HG03558 (cell line): ENCODE measurements around the gene TSR3.

Experiments used
- ATAC-seq: cut with Tn5 transposase; IDR thresholded peaks from one replicate; pipeline ENCODE4 v1.9.1; 2021; ENCODE audit warnings: moderate number of reproducible peaks; ENCODE audit not compliant: unreplicated experiment; ENCODE audit errors: extremely low read depth

Gene TSR3

GRCh38 chr16:1378087-1378803 is 26.6 kb upstream of the TSR3 start:
- ATAC-seq = no peak

GRCh38 chr16:1377406-1378010 is 25.8 kb upstream of the TSR3 start:
- ATAC-seq = no peak

GRCh38 chr16:1375741-1376410 is 24.2 kb upstream of the TSR3 start:
- no peak for ATAC-seq

- no peak for ATAC-seq
These were observed 23.6 kb upstream of the TSR3 start for GRCh38 chr16:1375298-1375640.

- no peak for ATAC-seq
These were observed 23.0 kb upstream of the TSR3 start for GRCh38 chr16:1374418-1375297.

- ATAC-seq = no peak
These were observed 20.7 kb upstream of the TSR3 start for GRCh38 chr16:1372292-1372950.

GRCh38 chr16:1371054-1371978 is 19.6 kb upstream of the TSR3 start:
- ATAC-seq = no peak

GRCh38 chr16:1367486-1368174 is 16.0 kb upstream of the TSR3 start:
- no peak for ATAC-seq

GRCh38 chr16:1366712-1367299 is 15.1 kb upstream of the TSR3 start:
- no peak for ATAC-seq

GRCh38 chr16:1366060-1366711 is 14.5 kb upstream of the TSR3 start:
- ATAC-seq = no peak

GRCh38 chr16:1364510-1364909 is 12.8 kb upstream of the TSR3 start:
- ATAC-seq = no peak

GRCh38 chr16:1363501-1364041 is 11.9 kb upstream of the TSR3 start:
- no peak for ATAC-seq

- no peak for ATAC-seq
These were observed 11.1 kb upstream of the TSR3 start for GRCh38 chr16:1362807-1363206.

GRCh38 chr16:1361685-1362360 is 10.1 kb upstream of the TSR3 start:
- no peak for ATAC-seq

GRCh38 chr16:1357906-1358566 is 6.4 kb upstream of the TSR3 start:
- no peak for ATAC-seq
